ENCODE measurements around the gene ASGR1. TPM values are rescaled to one million over a fixed set of nuclear protein-coding genes. Genes with fewer than 3 reads are reported as not detected.

Gene ASGR1
- polyA plus RNA-seq, 3 donors: 82.0 to 126 (median 114) TPM

DNA sequence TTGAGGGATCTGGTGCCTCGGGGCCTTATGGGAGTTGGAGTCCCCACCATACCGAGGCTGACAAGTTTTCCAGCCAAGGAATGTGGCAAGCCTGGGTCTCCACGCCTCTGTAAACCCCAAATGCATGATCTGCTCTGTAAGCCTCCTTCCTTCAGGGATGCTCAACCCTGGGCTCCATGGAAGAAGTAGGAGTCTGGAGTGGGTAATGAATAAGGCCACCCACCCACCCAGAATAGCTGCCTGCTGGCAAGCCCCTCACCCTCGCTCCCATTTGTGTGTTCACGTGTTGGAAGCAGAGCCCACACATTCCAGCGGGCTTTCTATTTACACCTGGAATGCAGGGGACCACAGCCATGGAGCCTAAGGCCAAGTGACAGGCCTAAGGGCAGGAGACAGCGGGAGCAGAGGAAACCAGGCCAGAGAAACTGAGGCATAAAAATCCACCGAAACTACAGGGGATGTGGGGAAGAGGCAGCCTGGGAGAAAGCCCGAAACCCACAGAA, 36.0 kb upstream of the ASGR1 start:
- no peaks in the 10 kb centered on the region for H3K9me3 ChIP-seq (replicated peaks in 1 of 2; ENCODE audit: control insufficient read depth in 1 of 2, insufficient read depth in 1 of 2, low read length in 2 of 2)
- peak overlapping the region; percentile 78 for H3K4me2 ChIP-seq (replicated peaks; ENCODE audit: extremely low read depth, low read length, poor library complexity, severe bottlenecking)
- H3K36me3 ChIP-seq (replicated peaks in 1 of 2; ENCODE audit: control insufficient read depth in 1 of 2, insufficient read depth in 2 of 2, low read length in 2 of 2): no peaks in the 10 kb centered on the region
- Mint-ChIP-seq H3K36me3 (peaks cover 2 to 9% of the 10 kb centered on the region in 2 donors), H3K27me3 (ENCODE audit: low read depth in 3 of 3) (peaks cover 2 to 11% (median 3%) of the 10 kb centered on the region in 3 donors), H3K4me3 (peak overlapping the region; percentile 89 to 90), H3K9me3 (peaks cover 0 to 2% (median 0%) of the 10 kb centered on the region in 7 donors), H3K4me1 (peaks cover 68% of the 10 kb centered on the region), H3K27ac (peak overlapping the region in 6 of 7 donors; percentile 94 to 100 (median 99))
- intact Hi-C loops (cut with micrococcal nuclease): loop anchor here in 1 of 2 donors (2.0 to 10.0 kb wide), 3 partner anchors 20 to 190 kb away; partner anchors contain the start of genes CTDNEP1, DVL2, ELP5 and NLGN2
- H3K9ac ChIP-seq (ENCODE audit: insufficient read depth, low read length, poor library complexity, severe bottlenecking): no peak overlapping the region
- H3K79me2 ChIP-seq (ENCODE audit: insufficient read depth, low read length): peaks cover 63% of the 10 kb centered on the region
- H4K20me1 ChIP-seq (ENCODE audit: insufficient read depth, low read length): peaks cover 51% of the 10 kb centered on the region
- H3K4me3 ChIP-seq (replicated peaks in 1 of 3; ENCODE audit: low read depth in 2 of 3, low read length in 3 of 3): peak overlapping the region in 2 of 3 experiments; percentile 62 to 83
- H2AFZ ChIP-seq (ENCODE audit: insufficient read depth, low read depth, low read length, poor library complexity, severe bottlenecking): no peak overlapping the region
- peak overlapping the region; percentile 69 to 71 for H3K27ac ChIP-seq (ENCODE audit: low read depth in 1 of 2, low read length in 2 of 2)
- no peak for TF ChIP-seq CTCF (IDR thresholded peaks at IDR 0.05)
- DNase-seq: no peak
- WGBS (ENCODE audit: insufficient coverage): 20% methylated on average over 2 of the region's 9 CpGs
- no peaks in the 10 kb centered on the region for H3K27me3 ChIP-seq (ENCODE audit: control insufficient read depth in 2 of 2, insufficient read depth in 2 of 2, low read length in 2 of 2)
- peaks cover 58 to 63% of the 10 kb centered on the region in 2 donors for H3K4me1 ChIP-seq (ENCODE audit: control insufficient read depth in 1 of 2, insufficient read depth in 2 of 2, low read length in 2 of 2)

DNA sequence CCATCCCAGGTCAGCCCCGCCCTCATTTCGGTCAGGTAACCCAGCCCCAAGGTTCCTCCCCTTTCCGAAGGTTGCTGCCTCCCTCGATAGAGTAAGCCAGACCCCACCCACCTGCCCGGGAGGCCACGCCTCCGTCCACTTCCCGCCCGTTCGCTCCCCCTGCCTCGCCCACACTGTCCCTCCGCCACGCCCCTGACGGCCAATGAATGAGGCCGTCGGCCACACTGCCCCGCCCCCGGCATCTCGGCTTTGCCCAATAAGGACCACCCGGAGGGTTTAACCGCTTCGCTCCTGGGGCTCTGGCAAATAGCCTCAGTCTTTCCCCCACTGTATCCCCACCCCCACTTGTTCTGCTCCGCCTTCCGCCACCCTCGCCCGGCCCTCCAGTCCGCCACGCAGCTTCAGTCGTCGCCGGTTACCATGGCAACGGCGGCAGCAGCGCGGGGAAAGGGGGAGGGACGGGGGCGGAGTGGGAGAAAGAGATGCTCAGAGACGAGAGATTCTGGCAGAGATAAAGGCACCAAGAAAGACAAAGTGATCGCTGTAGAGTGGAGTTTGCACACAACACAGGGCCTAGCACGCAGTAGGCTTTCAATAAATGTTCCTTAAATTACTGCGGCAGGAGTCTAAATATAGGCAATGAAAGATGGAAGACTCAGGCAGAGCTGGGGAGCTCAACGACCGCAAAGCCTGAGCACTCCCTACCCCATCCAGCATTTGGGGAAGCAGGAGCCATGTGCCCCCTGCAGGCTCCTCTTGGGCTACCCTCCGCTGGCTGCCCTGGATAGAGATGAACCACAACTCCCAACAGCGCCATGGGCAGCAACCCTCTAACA, 35.3 kb upstream of the ASGR1 start:
- intact Hi-C loops (cut with micrococcal nuclease): loop anchor here in 1 of 2 donors (2.0 to 10.0 kb wide), 3 partner anchors 20 to 190 kb away; partner anchors contain the start of genes CTDNEP1, DVL2, ELP5 and NLGN2
- Histone ChIP-seq H3K4me1 (ENCODE audit: control insufficient read depth in 1 of 2, insufficient read depth in 2 of 2, low read length in 2 of 2) (peaks cover 56 to 59% of the 10 kb centered on the region in 2 donors), H3K36me3 (replicated peaks in 1 of 2; ENCODE audit: control insufficient read depth in 1 of 2, insufficient read depth in 2 of 2, low read length in 2 of 2) (no peaks in the 10 kb centered on the region), H3K4me3 (replicated peaks in 1 of 3; ENCODE audit: low read depth in 2 of 3, low read length in 3 of 3) (peak overlapping the region; percentile 46 to 83 (median 62)), H3K9me3 (replicated peaks in 1 of 2; ENCODE audit: control insufficient read depth in 1 of 2, insufficient read depth in 1 of 2, low read length in 2 of 2) (no peaks in the 10 kb centered on the region), H3K27ac (ENCODE audit: low read depth in 1 of 2, low read length in 2 of 2) (peak overlapping the region; percentile 69 to 71), H3K79me2 (ENCODE audit: insufficient read depth, low read length) (peaks cover 63% of the 10 kb centered on the region), H3K4me2 (replicated peaks; ENCODE audit: extremely low read depth, low read length, poor library complexity, severe bottlenecking) (peak overlapping the region; percentile 78), H3K9ac (ENCODE audit: insufficient read depth, low read length, poor library complexity, severe bottlenecking) (peak overlapping the region; percentile 39), H3K27me3 (ENCODE audit: control insufficient read depth in 2 of 2, insufficient read depth in 2 of 2, low read length in 2 of 2) (no peaks in the 10 kb centered on the region), H2AFZ (ENCODE audit: insufficient read depth, low read depth, low read length, poor library complexity, severe bottlenecking) (no peak overlapping the region), H4K20me1 (ENCODE audit: insufficient read depth, low read length) (peaks cover 52% of the 10 kb centered on the region)
- peaks cover 4 to 12% of the 10 kb centered on the region in 2 donors for H3K36me3 Mint-ChIP-seq
- no peaks in the 10 kb centered on the region for H3K9me3 Mint-ChIP-seq
- H3K27me3 Mint-ChIP-seq (ENCODE audit: low read depth in 3 of 3): peaks cover 1 to 11% (median 3%) of the 10 kb centered on the region in 3 donors
- H3K4me1 Mint-ChIP-seq: peaks cover 66% of the 10 kb centered on the region
- H3K27ac Mint-ChIP-seq: peak overlapping the region; percentile 91 to 100 (median 99)
- 0% methylated on average over 31 of the region's 45 CpGs for WGBS (ENCODE audit: insufficient coverage)
- peak; percentile 50 for TF ChIP-seq CTCF (IDR thresholded peaks at IDR 0.05)
- DNase-seq: peak; percentile 91 to 96 (median 92)
- peak overlapping the region; percentile 89 to 90 for H3K4me3 Mint-ChIP-seq
